B cell (primary cell): Measurements from ENCODE around the gene NFATC2. TPM values are rescaled to one million over a fixed set of nuclear protein-coding genes. Genes with fewer than 3 reads are reported as not detected.

ENCODE experiments used
- ATAC-seq: fragments of 200-7000 bp; cut with Tn5 transposase; one replicate; pipeline ENCODE4 v1.10.0; 2021; ENCODE audit warnings: low read depth, mild to moderate bottlenecking, moderate number of reproducible peaks, moderate library complexity
- CTCF ChIA-PET: fragments of 350-600 bp; sonication (Branson Sonifier 250); formaldehyde crosslinking; loops from one replicate; lab custom pipeline; 2021; ENCODE audit warnings: antibody characterized with exemption, inconsistent platforms; lab: Charles Lee
- POLR2A ChIA-PET: fragments of 350-600 bp; sonication (Branson Sonifier 250); formaldehyde crosslinking; loops from one replicate; lab custom pipeline; 2021; ENCODE audit warnings: antibody characterized with exemption; lab: Charles Lee
- DNase-seq: peaks from one replicate; pipeline ENCODE4 v3.0.0; 2013
- H2AFZ ChIP-seq: 2 replicates; pipeline ENCODE4 v1.6.1; 2012; ENCODE audit warnings: mild to moderate bottlenecking, low read depth, low read length; ENCODE audit not compliant: insufficient read depth, poor library complexity, severe bottlenecking
- H3K27ac ChIP-seq, 2 donors: 1 replicate in 1 of 2; 2 replicates in 1 of 2; pipeline ENCODE4 v1.5.1; 2012 to 2013; ENCODE audit warnings: low read length in 2 of 2, mild to moderate bottlenecking in 2 of 2, moderate library complexity in 1 of 2
- H3K27me3 ChIP-seq, 4 experiments: fragments of 200-600 bp in 1 of 4; sonication (generic) in 1 of 4; replicated peaks in 1 of 4; 1 replicate in 2 of 4; 2 replicates in 2 of 4; pipeline versions ENCODE4 v1.6.1 to v1.7.0; 2013 to 2016; ENCODE audit warnings: low read length in 3 of 4, mild to moderate bottlenecking in 2 of 4, mixed read lengths in 1 of 4, moderate library complexity in 1 of 4; ENCODE audit not compliant: insufficient read depth in 4 of 4, control insufficient read depth in 3 of 4; ENCODE audit errors: control extremely low read depth in 1 of 4
- H3K36me3 ChIP-seq, 2 experiments: replicated peaks in 1 of 2; 1 replicate in 1 of 2; 2 replicates in 1 of 2; pipeline versions ENCODE4 v1.6.1 to v1.7.1; 2013; ENCODE audit warnings: low read length in 1 of 2; ENCODE audit not compliant: insufficient read depth in 2 of 2, control insufficient read depth in 1 of 2; ENCODE audit errors: control extremely low read depth in 1 of 2, extremely low read depth in 1 of 2
- H3K4me1 ChIP-seq, 2 donors: fragments of 200-600 bp in 1 of 2; sonication (generic) in 1 of 2; 1 replicate in 1 of 2; 2 replicates in 1 of 2; pipeline versions ENCODE4 v1.5.1 to v1.6.1; 2013 to 2017; ENCODE audit warnings: low read length in 2 of 2; ENCODE audit not compliant: control insufficient read depth in 2 of 2, insufficient read depth in 2 of 2
- H3K4me2 ChIP-seq: replicated peaks from 2 replicates; pipeline ENCODE3; 2012; ENCODE audit warnings: mild to moderate bottlenecking, low read depth, low read length; ENCODE audit not compliant: poor library complexity, severe bottlenecking
- H3K4me3 ChIP-seq, 5 experiments: fragments of 200-600 bp in 1 of 5; sonication (generic) in 1 of 5; 1 replicate in 3 of 5; 2 replicates in 2 of 5; pipeline versions ENCODE4 v1.5.1 to v1.7.0; 2011 to 2016; ENCODE audit warnings: low read length in 4 of 5, mild to moderate bottlenecking in 4 of 5, low read depth in 2 of 5, control low read depth in 1 of 5, moderate library complexity in 1 of 5; ENCODE audit not compliant: insufficient read depth in 1 of 5; ENCODE audit errors: control extremely low read depth in 1 of 5, extremely low read depth in 1 of 5
- H3K79me2 ChIP-seq: fragments of 200-600 bp; sonication (generic); one replicate; pipeline ENCODE4 v1.6.0; 2016; ENCODE audit warnings: low read length; ENCODE audit not compliant: control insufficient read depth, insufficient read depth
- H3K9ac ChIP-seq: fragments of 200-600 bp; sonication (generic); 2 replicates; pipeline ENCODE4 v1.6.1; 2017; ENCODE audit warnings: mild to moderate bottlenecking, low read length, moderate library complexity
- H3K9me3 ChIP-seq, 3 donors: one replicate each; pipeline versions ENCODE4 v1.6.1 to v1.7.1; 2013; ENCODE audit warnings: low read length in 2 of 3; ENCODE audit not compliant: control insufficient read depth in 2 of 3, insufficient read depth in 1 of 3; ENCODE audit errors: control extremely low read depth in 1 of 3
- H4K20me1 ChIP-seq: 2 replicates; pipeline ENCODE4 v1.6.0; 2012; ENCODE audit warnings: mild to moderate bottlenecking, low read length; ENCODE audit not compliant: insufficient read depth, control insufficient read depth, poor library complexity, severe bottlenecking
- H3K27ac Mint-ChIP-seq: one replicate; pipeline ENCODE4 v1.8.0; 2021; ENCODE audit warnings: mixed read lengths
- H3K27me3 Mint-ChIP-seq: one replicate; pipeline ENCODE4 v1.8.0; 2021; ENCODE audit warnings: mixed read lengths
- H3K4me1 Mint-ChIP-seq: one replicate; pipeline ENCODE4 v1.8.0; 2021; ENCODE audit warnings: mixed read lengths
- H3K4me3 Mint-ChIP-seq: one replicate; pipeline ENCODE4 v1.8.0; 2021; ENCODE audit warnings: mixed read lengths
- H3K9me3 Mint-ChIP-seq: one replicate; pipeline ENCODE4 v1.8.0; 2022; ENCODE audit warnings: mixed read lengths; ENCODE audit not compliant: insufficient read depth
- CTCF ChIP-seq: fragments of 200-600 bp; IDR thresholded peaks from one replicate; pipeline ENCODE4 v1.8.0; 2022; ENCODE audit warnings: antibody characterized with exemption, mild to moderate bottlenecking
- EZH2 ChIP-seq: IDR thresholded peaks from 2 replicates; pipeline ENCODE4 v1.6.1; 2012; ENCODE audit warnings: borderline replicate concordance, low read depth, mild to moderate bottlenecking, moderate library complexity, low read length; ENCODE audit not compliant: insufficient read depth, poor library complexity, severe bottlenecking
- WGBS: methylation state at CpG from one replicate; pipeline ENCODE4 v1.1.5; 2013; ENCODE audit warnings: missing lambda C conversion rate; ENCODE audit not compliant: insufficient coverage; 5-methylcytosine and 5-hydroxymethylcytosine counted together
- intact Hi-C: fragments of 100-400 bp; cut with micrococcal nuclease; formaldehyde crosslinking; loops from one replicate; pipeline ENCODE4 v1.10.0; 2022
- polyA plus RNA-seq: library from polyadenylated mRNA; depleted of rRNA; stranded (reverse); fragments of >200 nt; gene quantifications from 2 replicates; pipeline ENCODE4 v1.2.3, GENCODE V29; 2012
- total RNA-seq, 2 donors: library from RNA; stranded (reverse); fragments of 120-200 nt in 1 of 2; gene quantifications; 1 replicate in 1 of 2; 2 replicates in 1 of 2; pipeline versions ENCODE4 v1.2.3 to v1.2.4, GENCODE V29; 2013 to 2022

Gene NFATC2
- total and polyA plus RNA-seq, 2 donors (not counting 1 experiment from before 2014, with no cell fraction given): 10.1 to 38.0 TPM

GRCh38 chr20:51481341-51481914, 61.1 kb downstream of the NFATC2 start:
- Mint-ChIP-seq H3K4me1 (peaks cover 45% of the 10 kb centered on the region), H3K4me3 (peak overlapping the region; percentile 40), H3K27ac (peak overlapping the region; percentile 47), H3K27me3 (no peaks in the 10 kb centered on the region), H3K9me3 (no peaks in the 10 kb centered on the region)
- peaks cover 84% of the 10 kb centered on the region for H3K79me2 ChIP-seq
- H3K4me1 ChIP-seq: peaks cover 10 to 19% of the 10 kb centered on the region in 2 donors
- no peak for TF ChIP-seq EZH2
- no peak for TF ChIP-seq CTCF
- ChIA-PET POLR2A (interaction anchor here (0.6 kb wide), 1 partner anchor 20 kb away, joined by 3 read pairs; no protein-coding TSS in a partner anchor), CTCF (interaction anchor here (0.6 to 2.6 kb wide), 6 partner anchors 14 to 109 kb away, joined by 3 to 9 read pairs (median 4); partner anchors contain the start of gene NFATC2)
- no peak overlapping the region for H2AFZ ChIP-seq
- peaks cover 0 to 2% (median 1%) of the 10 kb centered on the region in 3 donors for H3K9me3 ChIP-seq
- 39% methylated on average over 15 of the region's 17 CpGs for WGBS
- no peaks in the 10 kb centered on the region for H3K27me3 ChIP-seq
- no peak overlapping the region for H3K27ac ChIP-seq
- H4K20me1 ChIP-seq: peaks cover 61% of the 10 kb centered on the region
- H3K9ac ChIP-seq: no peak overlapping the region
- no peak for DNase-seq
- H3K4me3 ChIP-seq: peak overlapping the region in 1 of 5 experiments; percentile 14
- peaks cover 0 to 39% of the 10 kb centered on the region in 2 experiments for H3K36me3 ChIP-seq
- no peak for ATAC-seq
- intact Hi-C loops: loop anchor here (2.0 kb wide), 1 partner anchor 13 kb away; no protein-coding TSS in a partner anchor
- H3K4me2 ChIP-seq: peak overlapping the region; percentile 47
